LoVo (cell line): Measurements from ENCODE around the gene GPR180.

Experiments used
- DNase-seq: peaks from one replicate; pipeline ENCODE4 v3.0.0-alpha.2; 2016; ENCODE audit warnings: low spot score

The GPR180 gene

DNA sequence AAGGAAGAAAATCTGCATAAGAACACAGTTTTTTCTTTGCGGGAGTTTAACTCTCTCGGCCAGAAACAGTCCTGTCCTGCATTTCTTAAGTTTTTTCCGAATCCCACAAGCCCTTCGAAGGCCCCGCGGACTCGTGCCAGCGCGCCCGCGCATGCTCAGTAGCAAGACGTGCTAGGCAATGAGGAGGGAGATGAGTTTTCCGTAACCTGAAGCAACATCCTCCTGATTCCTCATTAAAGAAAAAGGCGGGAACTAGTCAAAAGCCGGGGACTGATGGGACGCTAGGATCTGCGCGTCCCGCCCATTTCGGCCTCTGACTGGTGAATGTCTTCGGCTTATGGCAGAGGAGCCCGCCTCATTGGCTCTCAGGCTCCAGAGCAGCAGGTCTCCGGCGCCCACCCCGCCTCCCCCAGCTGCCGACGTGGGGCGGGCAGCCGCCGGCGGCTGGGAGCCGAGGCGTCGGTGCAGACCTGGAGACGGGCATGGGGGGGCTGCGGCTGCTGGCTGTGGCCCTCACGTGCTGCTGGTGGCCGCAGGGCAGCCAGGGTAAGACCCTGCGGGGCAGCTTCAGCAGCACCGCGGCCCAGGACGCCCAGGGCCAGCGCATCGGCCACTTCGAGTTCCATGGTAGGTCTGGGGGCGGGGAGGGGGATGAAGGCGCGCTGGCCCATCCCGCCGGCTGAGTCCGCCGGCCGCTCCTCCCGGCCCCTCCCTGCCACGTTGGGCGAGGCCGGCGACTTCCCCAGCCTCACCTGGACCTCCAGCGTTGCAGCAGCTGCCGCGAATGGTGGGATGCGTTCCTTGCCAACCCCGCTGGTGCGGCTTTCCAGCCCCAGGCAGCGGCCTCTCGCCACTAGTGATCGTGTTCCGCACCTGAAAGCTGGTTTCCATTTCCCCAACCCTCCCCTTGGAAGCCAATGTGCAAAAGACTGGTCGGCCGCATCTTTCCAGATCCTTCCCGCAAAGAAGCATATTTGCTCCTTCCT lies at the start of gene GPR180:
TSS of gene GPR180 (plus strand) at position 412 of the 986 bp plus-strand sequence. CDS start at position 483, 71 bp downstream.
- peak; percentile 91 for DNase-seq

DNA sequence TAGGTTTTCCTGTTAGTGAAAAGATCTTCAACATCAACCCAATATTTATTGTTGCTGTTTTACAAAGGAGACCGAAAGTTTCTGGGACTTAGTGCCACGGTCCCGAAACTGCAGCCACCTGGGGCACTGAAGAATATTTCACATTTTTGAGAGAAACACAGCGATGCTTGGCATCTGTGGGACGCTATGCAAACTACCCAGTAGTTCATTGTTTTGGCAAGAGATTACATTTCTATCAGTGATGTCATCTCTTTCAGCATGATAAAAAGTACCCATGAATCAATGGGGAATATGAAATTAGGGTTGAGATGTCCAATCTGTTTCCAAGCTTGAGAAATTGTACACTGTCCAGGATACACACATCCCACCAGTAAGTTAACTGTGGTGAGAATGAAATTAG lies 49.6 kb upstream of the GPR180 start:
- no peak for DNase-seq

DNA sequence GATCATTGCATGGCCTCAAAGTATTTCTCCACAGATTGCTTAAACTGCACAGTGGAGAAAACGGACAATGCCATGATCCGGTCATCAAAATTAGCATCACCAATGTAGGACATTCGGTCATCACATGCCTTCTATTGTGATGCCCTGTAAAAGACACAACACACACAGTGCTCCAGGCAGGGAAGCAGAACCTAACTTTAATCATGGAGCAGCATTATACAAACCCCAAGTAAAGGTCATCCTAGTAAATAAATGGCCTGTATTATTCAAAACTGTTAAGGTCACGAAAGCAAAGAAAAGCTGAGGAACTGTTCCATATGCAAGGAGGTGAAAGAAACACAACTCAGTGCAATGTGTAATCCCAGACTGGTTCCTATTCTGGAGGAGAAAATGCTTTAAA lies 47.9 kb upstream of the GPR180 start:
- DNase-seq: no peak

DNA sequence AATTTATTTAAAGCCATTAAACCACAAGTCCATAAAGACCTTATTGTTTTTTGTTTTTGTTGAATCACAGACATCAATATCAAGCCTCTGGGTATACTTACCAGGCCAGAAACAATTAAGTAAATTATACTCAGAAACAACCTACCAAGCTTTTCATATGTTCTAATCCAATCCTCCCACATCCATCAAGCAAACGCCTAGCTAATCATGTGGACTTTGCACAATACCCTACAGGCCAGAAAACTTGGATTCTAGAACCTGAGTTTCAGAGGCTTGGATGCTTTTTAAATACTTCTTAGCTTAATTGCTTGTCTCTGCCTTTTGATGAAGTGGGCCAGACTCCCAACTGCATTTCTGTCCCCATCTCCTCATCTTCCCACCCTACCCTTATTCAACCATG lies 45.6 kb upstream of the GPR180 start:
- DNase-seq: no peak

DNA sequence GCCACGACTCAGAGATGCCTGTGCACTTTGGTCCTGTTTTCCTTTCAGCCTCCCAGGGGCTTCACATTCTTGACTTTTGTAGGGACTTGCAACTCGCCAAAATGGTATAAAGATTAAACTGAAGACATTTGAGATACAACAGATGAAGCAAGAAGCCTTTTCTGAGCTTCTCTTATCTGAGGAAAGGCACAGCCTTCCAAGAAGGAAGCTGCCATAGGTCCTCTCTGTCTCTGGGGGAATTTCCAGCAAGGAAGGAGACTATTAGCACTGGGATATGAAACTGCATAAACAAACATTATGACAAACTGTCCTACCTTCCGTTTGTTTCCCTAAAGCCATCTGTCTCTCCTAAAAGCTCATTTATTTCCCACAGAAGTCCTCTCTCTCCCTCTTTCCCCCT lies 45.0 kb upstream of the GPR180 start:
- no peak for DNase-seq

DNA sequence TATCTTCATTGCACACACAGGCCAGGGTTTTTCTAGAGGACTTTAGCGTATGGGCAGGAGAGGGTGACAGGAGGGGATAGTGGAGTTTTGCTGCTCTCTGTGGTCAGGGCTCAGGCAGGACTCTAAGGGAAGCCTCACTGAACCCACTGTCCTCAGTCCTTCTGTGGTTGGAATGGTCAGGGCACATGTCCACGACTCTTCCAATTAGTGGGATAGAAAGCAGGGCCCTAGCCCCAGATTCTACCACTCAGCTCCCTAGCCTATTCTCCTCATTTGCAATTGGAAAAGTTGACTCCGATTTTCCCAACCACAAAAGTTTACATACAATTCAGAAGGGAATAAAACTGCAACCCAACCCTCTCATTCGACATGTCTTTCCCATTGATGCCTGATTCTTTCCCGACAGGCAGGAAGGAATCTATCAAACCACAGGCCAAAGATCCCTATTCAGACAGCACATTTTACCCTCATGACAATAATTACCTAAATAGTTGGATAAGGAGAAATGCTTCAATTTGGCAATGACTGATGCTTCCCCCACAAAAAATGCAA lies 43.9 kb upstream of the GPR180 start:
- no peak for DNase-seq

DNA sequence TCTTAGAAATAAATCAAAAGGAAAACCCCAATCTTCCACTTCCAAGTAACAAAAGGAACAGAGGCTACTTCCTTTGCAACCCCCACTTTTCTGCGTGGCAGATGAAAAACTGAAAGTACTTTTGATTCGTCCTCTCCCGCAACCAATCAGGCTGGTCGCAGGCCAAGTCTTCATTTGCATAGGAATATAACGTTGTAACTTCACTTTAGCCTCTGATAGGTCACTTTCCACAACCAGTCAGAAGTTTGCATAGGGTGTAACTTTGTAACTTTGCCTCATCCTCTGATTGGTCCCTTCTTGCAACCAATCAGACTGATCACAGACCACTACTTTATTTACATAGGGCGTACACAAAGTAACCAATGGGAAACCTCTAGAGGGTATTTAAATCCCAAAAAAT lies 42.9 kb upstream of the GPR180 start:
- no peak for DNase-seq

DNA sequence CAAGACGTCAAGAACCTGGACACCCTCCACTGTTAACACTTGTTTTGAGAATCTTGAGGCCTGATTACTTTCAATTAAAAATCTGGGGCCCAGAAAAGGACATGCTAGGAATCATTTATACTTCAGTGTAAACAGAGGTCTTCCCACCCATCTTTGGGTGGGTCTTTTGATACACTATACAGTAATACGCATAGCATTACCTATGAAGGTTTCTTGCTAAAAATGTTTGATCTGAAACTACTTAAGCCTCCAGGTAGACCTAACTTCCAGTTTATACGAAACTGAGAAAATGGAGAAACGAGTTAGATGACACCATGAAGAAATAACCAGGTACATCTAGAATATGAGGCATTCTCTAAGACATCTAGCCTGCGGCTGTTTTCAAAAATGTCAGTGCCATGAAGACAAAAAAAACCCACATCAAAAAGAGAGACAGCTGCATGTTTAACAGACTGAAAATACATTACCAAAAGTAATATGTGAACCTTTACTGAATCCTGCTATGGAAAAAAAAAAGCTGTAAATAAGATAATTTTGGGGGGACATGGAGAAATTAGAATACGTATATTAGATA lies 42.3 kb upstream of the GPR180 start:
- DNase-seq: no peak

DNA sequence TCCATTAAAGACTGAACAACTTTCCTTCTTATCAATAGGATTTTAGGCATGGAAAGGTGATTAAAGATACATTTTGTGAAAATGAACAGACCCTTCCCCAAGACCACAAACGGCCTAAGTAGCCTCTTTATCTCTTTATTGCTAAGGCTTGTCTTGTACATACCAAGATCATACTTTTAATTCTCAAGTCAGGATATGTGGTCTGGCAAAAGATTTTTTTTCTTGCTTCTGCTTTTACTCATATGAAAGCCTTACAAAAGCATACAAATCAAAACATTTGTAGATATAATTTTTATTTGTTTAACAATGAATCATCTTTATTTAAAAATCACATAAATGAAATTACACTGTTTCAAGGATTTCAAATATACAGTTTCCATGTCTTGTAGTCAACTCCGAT lies 41.5 kb upstream of the GPR180 start:
- DNase-seq: no peak

DNA sequence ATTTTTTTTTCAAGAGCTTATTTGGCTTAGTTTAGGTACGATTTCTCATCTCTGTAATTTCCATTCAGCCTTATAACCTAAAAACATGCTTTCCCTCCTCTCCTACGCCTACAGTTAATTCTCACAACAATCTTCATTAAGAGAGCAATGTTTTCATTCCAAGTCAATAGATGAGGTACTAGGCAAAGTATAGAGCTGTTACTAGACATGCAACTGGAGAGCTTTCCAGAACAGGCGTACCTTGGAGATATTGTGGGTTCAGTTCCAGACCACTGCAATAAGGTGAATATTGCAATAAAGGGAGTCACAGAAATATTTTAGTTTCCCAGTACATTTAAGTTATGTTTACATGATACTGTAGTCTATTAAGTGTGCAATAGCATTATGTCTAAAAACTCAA lies 40.5 kb upstream of the GPR180 start:
- no peak for DNase-seq

DNA sequence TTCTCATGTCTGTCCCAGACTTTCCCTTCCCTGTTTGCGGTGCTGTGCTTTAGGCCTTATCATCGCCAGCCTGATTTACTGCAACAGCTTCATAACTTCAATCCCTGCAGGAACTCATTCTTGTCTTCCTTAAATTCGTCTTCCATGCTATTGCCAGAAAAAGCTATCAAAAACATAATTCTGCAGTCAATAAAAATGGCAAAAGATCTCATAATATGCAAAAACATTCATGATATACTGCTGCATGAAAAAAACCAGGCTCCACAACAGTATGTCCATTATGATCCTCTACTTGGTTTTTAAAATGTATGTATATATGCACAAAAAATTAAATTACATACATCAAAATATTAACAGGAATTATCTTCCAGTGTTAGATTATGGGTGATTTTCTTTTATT lies 34.1 kb upstream of the GPR180 start:
- no peak for DNase-seq

DNA sequence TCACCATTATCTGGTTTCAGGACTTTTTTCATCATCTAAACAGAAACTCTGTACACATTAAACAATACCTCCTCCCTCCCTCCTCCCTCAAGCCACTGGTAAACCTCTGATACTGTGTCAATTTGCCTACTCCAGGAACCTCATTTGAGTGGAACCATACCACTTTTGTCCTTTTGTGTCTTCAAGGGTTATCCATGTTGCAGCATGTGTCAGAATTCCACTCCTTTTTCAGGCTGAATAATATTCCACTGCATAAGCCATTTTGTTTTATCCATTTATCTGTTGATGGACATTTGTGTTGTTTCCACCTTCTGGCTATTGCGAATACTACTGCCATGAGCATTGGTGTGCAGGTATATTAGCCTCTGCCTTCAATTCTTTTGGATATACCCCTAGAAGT lies 33.2 kb upstream of the GPR180 start:
- DNase-seq: no peak

DNA sequence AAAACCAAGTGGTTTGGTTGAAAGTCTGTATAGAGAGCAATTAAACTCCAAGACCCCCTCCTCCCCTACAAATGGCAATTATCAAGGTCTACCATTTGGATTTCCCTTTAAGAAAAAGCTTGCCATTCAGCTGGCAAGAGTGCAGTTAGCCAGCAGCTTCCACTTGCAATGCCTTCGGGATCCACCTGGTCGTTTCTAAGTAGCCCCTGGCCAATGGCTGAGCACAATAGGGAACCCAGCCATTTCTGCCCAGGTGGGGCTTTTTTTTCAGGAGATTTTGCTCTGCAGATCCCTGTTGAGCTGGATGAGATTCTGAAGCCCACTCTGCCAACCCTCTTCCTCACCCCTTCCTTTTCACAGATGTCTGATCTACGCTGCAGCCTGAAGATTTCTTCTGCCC lies 32.0 kb upstream of the GPR180 start:
- DNase-seq: no peak

DNA sequence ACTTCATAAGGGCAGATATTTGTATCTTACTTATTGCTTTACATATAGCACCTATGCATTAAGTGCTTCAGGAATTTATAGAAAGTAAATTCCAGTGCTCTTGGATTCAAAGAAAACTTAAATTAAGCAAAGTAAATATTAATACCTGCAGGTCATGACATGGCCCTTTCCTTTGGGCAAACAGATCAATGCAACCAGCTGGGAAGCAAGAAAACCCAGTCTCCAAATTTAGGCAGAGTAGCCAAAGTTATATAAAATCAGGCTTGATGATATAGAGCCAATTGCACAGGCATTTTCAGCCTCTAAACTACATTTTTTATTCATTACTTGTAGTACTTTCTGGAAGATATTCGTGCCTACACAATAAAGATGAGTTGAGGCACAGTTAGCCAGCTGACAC lies 22.6 kb upstream of the GPR180 start:
- no peak for DNase-seq

DNA sequence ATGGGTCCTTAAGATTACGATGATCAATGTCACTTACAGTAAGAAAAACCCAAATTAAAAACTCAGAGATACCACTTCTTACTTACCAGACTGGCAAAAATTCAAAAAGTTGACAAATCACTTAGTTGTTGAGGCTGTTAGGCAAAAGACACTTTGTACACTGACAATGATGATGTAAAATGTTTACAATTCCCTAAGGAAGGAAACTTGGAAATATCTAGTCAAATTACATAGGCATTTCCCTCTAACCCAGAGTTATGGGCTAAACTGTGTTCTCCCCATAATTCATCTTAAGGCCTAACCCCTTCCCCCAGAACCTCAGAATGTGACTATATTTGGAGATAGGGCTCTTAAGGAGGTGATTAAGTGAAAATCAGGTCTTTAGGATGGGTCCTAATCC lies 17.7 kb upstream of the GPR180 start:
- no peak for DNase-seq

DNA sequence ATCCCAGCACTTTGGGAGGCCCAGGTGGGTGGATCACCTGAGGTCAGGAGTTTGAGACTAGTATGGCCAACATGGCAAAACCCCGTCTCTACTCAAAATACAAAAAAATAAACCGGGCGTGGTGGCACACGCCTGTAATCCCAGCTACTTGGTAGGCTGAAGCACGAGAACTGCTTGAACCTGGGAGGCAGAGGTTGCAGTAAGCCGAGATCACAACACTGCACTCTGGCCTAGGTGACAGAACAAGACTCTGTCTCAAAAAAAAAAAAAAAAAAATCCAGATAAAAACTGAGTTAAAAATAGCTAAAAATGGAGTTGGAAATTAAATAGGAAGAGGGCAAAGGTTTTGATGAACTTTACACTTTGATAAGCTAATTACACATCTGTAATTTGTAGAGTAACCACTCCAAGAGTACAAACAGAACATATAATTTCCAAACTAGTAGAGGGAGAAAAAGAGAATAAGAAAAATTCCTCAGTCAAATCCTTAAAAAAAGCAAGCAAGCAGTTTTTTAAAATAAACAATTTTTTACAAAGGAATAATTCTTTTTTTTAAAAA lies 16.0 kb upstream of the GPR180 start:
- DNase-seq: no peak

DNA sequence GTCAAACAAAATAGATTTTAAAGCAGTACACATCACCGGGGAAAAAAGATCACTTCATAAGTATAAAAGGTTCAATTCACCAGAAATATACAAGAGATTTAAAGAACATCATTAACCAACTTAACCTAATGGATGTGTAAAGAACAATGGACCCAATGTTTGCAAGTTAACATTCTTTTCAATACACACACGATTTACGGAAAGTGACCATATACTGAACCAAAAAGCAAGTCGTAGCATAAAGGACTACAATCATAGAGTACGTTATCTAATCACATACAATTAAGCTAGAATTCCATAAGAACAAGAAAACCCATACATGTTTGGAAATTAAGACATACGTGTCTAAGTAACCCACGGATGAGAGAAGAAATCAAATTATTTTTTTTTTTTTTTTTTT lies 15.3 kb upstream of the GPR180 start:
- no peak for DNase-seq

DNA sequence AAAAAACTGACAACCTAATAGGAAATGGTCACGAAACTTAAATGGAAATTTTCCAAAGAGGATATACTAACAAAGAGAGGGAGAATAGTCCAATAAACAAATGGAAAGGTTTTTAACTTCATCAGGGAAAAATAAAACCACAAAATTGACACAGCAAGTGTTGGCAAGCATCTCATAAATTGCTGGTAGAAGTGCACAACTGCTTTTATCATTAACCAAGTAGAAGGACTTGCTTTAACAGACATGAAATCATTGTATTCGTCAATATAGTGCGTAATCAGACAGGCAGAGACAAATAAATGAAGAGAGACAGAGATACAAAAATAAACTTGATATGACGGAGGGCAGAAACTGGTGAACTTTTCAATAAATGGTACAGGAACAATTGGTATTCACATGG lies 13.1 kb upstream of the GPR180 start:
- DNase-seq: no peak

DNA sequence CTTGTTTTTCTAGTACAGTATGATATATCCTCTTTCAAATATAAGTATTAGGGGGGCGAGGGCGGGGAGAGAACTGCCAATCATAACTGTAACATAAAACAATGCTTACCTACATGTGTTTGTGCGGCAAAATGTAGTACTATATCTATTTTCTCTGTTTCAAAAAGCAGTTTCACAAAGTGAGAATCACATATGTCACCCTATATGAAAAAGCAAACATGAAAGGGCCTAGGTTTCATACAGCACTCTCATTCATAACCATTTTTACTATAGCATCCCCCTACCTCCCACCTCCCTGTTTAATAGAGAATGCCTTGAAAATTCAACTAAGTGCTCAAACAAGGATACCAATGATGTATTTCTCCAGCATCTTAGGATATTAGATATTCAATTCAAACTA lies 10.9 kb upstream of the GPR180 start:
- DNase-seq: no peak

DNA sequence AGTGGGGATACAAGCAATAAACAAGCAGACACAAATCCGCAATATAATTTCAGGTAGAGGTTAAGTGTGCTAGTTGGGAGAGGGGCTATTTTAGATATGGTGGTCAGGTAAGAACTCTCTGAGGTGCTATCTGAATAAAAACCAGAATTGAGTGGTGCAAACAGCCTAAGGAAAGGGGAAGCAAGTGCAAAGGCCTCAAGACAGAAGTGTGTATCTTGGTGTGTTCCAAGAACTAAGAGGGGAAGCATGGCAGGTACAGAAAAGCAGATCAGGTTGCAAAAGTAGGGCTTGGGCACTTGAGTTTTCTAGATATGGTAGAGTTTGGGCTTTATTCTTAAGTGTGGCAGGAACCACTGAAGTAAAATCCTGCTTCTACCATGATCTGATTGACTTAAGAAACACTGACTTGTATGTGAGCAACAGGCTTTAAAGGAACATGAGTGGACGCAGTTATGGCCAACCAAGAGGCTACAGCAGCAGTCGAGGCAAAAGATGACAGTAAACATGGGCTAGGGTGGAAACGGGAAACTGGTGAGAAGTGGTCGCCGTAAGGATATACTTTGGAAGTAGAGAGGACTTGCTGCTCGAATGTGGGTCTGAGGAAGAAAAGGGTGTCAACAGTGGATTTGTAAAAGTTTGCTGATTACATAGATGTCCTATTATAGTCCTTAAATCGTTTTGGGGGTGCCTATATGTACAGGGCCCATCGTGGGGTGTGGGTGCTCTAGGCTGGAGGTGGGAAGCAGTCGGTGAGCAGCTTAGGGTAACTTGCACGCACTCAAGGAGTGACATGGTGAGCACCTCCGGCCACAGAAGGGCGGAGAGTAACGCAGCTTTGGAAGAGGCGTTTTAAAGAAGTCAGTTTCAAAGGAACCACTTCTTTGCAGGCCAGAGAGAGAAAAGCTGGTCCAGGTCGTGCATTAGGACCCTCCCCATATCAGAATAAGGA lies 6.4 kb upstream of the GPR180 start:
- DNase-seq: peak; percentile 12

DNA sequence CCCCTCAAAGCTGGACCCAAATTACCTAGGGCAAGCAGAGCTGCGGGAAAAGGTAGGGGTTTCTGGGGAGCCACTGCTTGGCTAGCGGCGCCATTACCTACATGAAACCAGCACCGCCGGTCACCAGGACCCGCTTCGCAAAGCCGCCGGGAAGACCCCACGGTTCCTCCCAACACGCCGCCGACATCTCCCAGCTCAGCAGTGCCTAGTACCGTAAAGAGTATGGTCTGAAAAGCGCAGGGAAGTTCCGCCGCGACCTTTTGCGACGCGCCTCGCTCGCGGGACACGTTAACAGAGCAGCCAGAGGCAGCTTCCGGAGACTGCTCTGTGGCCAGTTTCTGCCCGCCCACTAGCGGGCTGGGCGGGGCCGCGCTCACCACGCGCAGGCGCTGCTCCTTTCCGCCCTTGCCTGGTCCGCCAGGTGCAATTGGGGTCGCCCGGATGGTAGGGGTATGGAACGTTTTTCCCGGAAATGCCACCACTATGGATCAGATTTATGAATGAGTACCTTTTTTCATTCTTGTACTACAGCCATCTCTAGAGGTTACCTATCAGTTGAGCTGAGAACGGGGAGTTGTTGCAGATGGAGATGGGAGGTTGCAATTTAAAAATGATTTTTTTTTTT lies 5.6 kb upstream of the GPR180 start, which contains the start of gene TGDS:
TSS of gene TGDS (minus strand) at position 203 of the 625 bp plus-strand sequence. CDS start at position 187, 16 bp downstream.
- DNase-seq: peak; percentile 89
